ENCODE measurements around the gene PARVG. TPM values are rescaled to one million over a fixed set of nuclear protein-coding genes. Genes with fewer than 3 reads are reported as not detected.

PARVG gene
- polyA plus RNA-seq, 1 donor (not counting 4 experiments of a cell fraction or from before 2014, with no cell fraction given) = not detected

DNA sequence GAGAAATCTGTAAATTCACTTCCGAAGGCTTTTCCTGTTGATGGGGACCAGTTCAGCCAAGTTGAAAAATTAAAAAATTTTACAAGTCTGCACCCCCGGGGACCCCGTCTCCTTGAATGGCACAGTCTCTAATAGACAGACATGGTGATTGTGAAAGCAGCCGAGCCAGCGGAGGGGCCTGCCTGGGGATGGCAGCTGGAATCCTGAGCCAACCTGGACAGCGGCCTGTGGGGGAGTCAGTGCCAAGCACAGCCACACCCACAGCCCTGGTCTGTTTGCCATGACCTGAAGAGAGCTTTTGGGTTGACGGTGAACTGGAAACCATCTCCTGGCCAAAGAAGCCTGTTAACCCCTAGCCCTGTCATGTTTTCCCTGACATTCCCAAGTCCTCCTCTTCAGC, 64.7 kb downstream of the PARVG start:
- H3K4me1 ChIP-seq (ENCODE audit: control insufficient read depth, extremely low read depth, insufficient read depth, low read length) = no peaks in the 10 kb centered on the region
- H3K27ac ChIP-seq (ENCODE audit: control insufficient read depth, insufficient read depth, low read length) = no peak overlapping the region
- no peak overlapping the region for H3K4me2 ChIP-seq (ENCODE audit: control insufficient read depth, extremely low read depth, insufficient read depth, low read depth, low read length)
- no peaks in the 10 kb centered on the region for H3K9me1 ChIP-seq (ENCODE audit: control insufficient read depth, extremely low read depth, insufficient read depth, low read length)
- no peak for FAIRE-seq
- peaks cover 9% of the 10 kb centered on the region for H3K27me3 ChIP-seq (ENCODE audit: control insufficient read depth, extremely low read depth, insufficient read depth, low read length)
- dilution Hi-C loops (cut with MboI; ENCODE audit: extremely low pct_ligation_motif_present, low sequenced_read_pairs) = no loop called here
- H3K79me2 ChIP-seq (ENCODE audit: control insufficient read depth, insufficient read depth, low read length) = no peaks in the 10 kb centered on the region
- H3K9me3 ChIP-seq (ENCODE audit: control insufficient read depth, low read depth, low read length) = no peaks in the 10 kb centered on the region
- DNase-seq (ENCODE audit: low read depth, low spot score) = no peak
- no peak overlapping the region for H2AFZ ChIP-seq (ENCODE audit: control insufficient read depth, low read length)
- no peak overlapping the region for H3K9ac ChIP-seq (ENCODE audit: control insufficient read depth, extremely low read depth, insufficient read depth, low read length)
- no peaks in the 10 kb centered on the region for H4K20me1 ChIP-seq (ENCODE audit: control insufficient read depth, extremely low read depth, insufficient read depth, low read length)
- no peak overlapping the region for H3K4me3 ChIP-seq (ENCODE audit: control insufficient read depth in 2 of 3, extremely low read depth in 1 of 3, insufficient read depth in 2 of 3, low read depth in 1 of 3, low read length in 3 of 3)
- TF ChIP-seq EZH2 (IDR thresholded peaks at IDR 0.05; ENCODE audit: low read length) = no peak
- TF ChIP-seq, protein P1, sequence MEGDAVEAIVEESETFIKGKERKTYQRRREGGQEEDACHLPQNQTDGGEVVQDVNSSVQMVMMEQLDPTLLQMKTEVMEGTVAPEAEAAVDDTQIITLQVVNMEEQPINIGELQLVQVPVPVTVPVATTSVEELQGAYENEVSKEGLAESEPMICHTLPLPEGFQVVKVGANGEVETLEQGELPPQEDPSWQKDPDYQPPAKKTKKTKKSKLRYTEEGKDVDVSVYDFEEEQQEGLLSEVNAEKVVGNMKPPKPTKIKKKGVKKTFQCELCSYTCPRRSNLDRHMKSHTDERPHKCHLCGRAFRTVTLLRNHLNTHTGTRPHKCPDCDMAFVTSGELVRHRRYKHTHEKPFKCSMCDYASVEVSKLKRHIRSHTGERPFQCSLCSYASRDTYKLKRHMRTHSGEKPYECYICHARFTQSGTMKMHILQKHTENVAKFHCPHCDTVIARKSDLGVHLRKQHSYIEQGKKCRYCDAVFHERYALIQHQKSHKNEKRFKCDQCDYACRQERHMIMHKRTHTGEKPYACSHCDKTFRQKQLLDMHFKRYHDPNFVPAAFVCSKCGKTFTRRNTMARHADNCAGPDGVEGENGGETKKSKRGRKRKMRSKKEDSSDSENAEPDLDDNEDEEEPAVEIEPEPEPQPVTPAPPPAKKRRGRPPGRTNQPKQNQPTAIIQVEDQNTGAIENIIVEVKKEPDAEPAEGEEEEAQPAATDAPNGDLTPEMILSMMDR (optimal IDR thresholded peaks at IDR 0.05 in 1 of 3, IDR thresholded peaks at IDR 0.05 in 1 of 3, conservative IDR thresholded peaks at IDR 0.05 in 1 of 3; ENCODE audit: extremely low read depth in 1 of 3, insufficient read depth in 2 of 3, low read length in 3 of 3) = no peak
- H3K36me3 ChIP-seq (ENCODE audit: control insufficient read depth in 2 of 2, extremely low read depth in 1 of 2, insufficient read depth in 2 of 2, low read length in 2 of 2) = no peaks in the 10 kb centered on the region

- H3K36me3 ChIP-seq (ENCODE audit: control insufficient read depth in 2 of 2, extremely low read depth in 1 of 2, insufficient read depth in 2 of 2, low read length in 2 of 2) = no peaks in the 10 kb centered on the region
- H3K4me2 ChIP-seq (ENCODE audit: control insufficient read depth, extremely low read depth, insufficient read depth, low read depth, low read length) = no peak overlapping the region
- no peak for DNase-seq (ENCODE audit: low read depth, low spot score)
- no peak overlapping the region for H3K4me3 ChIP-seq (ENCODE audit: control insufficient read depth in 2 of 3, extremely low read depth in 1 of 3, insufficient read depth in 2 of 3, low read depth in 1 of 3, low read length in 3 of 3)
- no peak overlapping the region for H2AFZ ChIP-seq (ENCODE audit: control insufficient read depth, low read length)
- no peaks in the 10 kb centered on the region for H3K4me1 ChIP-seq (ENCODE audit: control insufficient read depth, extremely low read depth, insufficient read depth, low read length)
- TF ChIP-seq EZH2 (IDR thresholded peaks at IDR 0.05; ENCODE audit: low read length) = no peak
- TF ChIP-seq, protein P1 (optimal IDR thresholded peaks at IDR 0.05 in 1 of 3, IDR thresholded peaks at IDR 0.05 in 1 of 3, conservative IDR thresholded peaks at IDR 0.05 in 1 of 3; ENCODE audit: extremely low read depth in 1 of 3, insufficient read depth in 2 of 3, low read length in 3 of 3) = no peak
- peaks cover 9% of the 10 kb centered on the region for H3K27me3 ChIP-seq (ENCODE audit: control insufficient read depth, extremely low read depth, insufficient read depth, low read length)
- no peak overlapping the region for H3K27ac ChIP-seq (ENCODE audit: control insufficient read depth, insufficient read depth, low read length)
- H3K79me2 ChIP-seq (ENCODE audit: control insufficient read depth, insufficient read depth, low read length) = no peaks in the 10 kb centered on the region
- no peak for FAIRE-seq
- no peaks in the 10 kb centered on the region for H4K20me1 ChIP-seq (ENCODE audit: control insufficient read depth, extremely low read depth, insufficient read depth, low read length)
- no peaks in the 10 kb centered on the region for H3K9me3 ChIP-seq (ENCODE audit: control insufficient read depth, low read depth, low read length)
- H3K9ac ChIP-seq (ENCODE audit: control insufficient read depth, extremely low read depth, insufficient read depth, low read length) = no peak overlapping the region
- dilution Hi-C loops (cut with MboI; ENCODE audit: extremely low pct_ligation_motif_present, low sequenced_read_pairs) = no loop called here
- no peaks in the 10 kb centered on the region for H3K9me1 ChIP-seq (ENCODE audit: control insufficient read depth, extremely low read depth, insufficient read depth, low read length)
These were observed 65.1 kb downstream of the PARVG start for GRCh38 chr22:44245867-44246266.

Data from keratinocyte (primary cell).